ENCODE results near the gene FUCA2.

FUCA2 gene, protein sequence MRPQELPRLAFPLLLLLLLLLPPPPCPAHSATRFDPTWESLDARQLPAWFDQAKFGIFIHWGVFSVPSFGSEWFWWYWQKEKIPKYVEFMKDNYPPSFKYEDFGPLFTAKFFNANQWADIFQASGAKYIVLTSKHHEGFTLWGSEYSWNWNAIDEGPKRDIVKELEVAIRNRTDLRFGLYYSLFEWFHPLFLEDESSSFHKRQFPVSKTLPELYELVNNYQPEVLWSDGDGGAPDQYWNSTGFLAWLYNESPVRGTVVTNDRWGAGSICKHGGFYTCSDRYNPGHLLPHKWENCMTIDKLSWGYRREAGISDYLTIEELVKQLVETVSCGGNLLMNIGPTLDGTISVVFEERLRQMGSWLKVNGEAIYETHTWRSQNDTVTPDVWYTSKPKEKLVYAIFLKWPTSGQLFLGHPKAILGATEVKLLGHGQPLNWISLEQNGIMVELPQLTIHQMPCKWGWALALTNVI

DNA sequence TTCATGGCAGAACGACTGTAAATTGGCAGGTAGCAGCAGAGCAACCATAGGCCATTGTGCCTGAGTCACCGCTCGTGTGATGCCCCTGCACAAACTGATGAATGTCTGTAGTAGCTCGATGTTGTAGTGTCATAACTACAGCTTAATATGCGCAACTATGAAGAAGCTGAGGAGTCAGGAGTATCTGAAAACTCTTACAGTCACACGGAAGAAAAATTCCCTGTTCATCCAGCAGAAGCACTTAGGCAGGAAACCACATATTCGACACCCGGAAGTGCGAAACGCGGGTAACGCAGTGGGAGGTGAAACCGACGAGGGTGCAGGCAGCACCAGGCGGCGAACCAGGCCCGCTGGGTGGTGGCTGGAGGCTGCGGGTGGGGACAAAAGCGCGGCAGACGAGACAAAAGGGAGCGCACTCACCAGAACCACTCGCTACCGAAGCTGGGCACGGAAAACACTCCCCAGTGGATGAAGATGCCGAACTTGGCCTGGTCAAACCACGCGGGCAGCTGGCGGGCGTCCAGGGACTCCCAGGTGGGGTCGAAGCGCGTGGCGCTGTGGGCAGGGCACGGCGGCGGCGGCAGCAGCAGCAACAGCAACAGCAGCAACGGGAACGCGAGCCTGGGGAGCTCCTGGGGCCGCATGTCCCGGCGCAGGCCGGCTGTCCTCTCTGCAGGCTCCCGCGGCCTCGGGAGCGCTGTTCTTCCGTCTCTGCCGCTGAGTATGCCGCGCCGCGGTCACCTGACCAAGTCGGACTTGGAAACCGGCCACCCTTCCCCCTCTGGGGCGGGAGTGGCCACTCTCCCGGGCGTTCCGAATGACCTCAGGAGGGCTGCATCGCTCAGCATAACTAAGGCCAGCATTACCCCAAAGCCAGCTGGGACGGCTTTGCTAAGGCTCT lies at the start of gene FUCA2:
Gene FUCA2, minus strand, starts transcription at position 730 of the 901 bp plus-strand sequence. Its CDS starts 86 bp downstream, at position 644.
- DNase-seq (ENCODE audit: low read depth): peak; percentile 84

- no peak for DNase-seq (ENCODE audit: low read depth)
Measured at GRCh38 chr6:143561105-143561704, 49.7 kb upstream of the FUCA2 start.

GRCh38 chr6:143559051-143559660 lies 47.6 kb upstream of the FUCA2 start:
- no peak for DNase-seq (ENCODE audit: low read depth)

DNA sequence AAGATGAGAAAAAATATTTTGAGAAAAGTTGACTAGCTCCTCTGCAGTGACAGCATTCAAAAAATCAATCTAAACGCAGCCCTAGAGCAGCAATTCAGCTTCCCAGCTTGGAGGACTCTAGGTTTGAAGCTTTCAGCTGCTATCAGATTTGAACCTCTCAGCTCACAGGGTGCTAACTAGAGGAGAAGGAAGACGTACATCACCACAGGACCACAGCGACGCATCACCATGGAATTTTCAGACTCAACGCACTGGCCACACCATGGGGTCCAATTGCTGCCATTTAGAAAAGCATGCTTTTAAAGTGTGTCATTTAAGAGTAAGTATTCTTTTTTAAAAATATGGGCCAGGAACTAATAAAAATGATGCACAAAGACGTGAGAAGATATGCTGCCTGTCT lies 45.0 kb upstream of the FUCA2 start:
- peak; percentile 89 for DNase-seq (ENCODE audit: low read depth)

- no peak for DNase-seq (ENCODE audit: low read depth)
Measured at GRCh38 chr6:143555582-143555981, 44.1 kb upstream of the FUCA2 start.

- no peak for DNase-seq (ENCODE audit: low read depth)
Measured at GRCh38 chr6:143555071-143555492, 43.6 kb upstream of the FUCA2 start.

DNA sequence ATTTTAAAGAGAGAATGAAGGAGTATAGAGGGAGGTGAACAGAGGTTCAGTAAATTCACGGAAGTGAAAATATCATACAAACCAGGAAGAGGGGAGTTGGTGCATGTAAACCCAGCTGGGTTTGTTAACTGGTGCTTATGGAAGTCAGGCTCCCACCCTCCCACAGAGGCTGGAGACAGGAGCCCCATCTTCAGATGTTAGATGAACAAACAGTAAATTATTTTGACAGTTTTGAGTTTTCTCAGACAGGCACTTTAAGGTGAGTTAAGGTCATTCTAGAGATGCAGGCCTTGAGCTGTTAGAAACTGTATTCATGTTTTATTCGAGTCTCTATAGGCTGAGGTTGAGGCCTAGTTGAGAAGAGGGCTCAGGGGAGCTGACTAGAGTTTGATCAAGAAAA lies 41.8 kb upstream of the FUCA2 start:
- no peak for DNase-seq (ENCODE audit: low read depth)

- no peak for DNase-seq (ENCODE audit: low read depth)
Measured at GRCh38 chr6:143549949-143550268, 38.4 kb upstream of the FUCA2 start.

GRCh38 chr6:143549221-143549948 lies 37.9 kb upstream of the FUCA2 start:
- no peak for DNase-seq (ENCODE audit: low read depth)

GRCh38 chr6:143546599-143546998 lies 35.1 kb upstream of the FUCA2 start:
- DNase-seq (ENCODE audit: low read depth): no peak

DNA sequence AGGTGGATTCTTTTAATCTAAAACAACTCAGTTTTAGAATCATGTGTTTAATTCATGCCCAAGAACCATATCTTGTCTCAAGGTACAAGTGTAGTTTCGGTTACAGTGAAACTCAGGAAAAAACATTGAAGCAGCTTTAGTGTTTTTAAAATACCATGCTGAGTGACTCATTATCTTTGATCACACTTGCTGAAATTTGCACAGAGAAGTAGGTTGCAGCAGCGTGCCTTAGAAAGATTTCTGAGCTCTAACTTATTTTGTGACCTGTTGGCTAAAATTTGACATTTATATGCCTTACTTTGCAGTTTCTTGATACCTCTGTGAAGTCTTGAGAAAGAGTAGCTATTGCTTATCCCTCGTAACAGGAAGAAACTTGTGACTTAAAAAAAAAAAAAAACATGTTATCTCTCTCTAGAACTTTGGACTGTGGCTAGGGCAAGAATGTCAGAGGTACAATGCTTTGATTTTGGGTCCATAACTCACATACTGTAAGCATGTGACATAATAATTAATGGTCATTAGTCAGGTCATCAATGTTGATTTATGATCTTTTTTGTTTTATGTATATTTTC lies 34.5 kb upstream of the FUCA2 start:
- DNase-seq (ENCODE audit: low read depth): no peak

DNA sequence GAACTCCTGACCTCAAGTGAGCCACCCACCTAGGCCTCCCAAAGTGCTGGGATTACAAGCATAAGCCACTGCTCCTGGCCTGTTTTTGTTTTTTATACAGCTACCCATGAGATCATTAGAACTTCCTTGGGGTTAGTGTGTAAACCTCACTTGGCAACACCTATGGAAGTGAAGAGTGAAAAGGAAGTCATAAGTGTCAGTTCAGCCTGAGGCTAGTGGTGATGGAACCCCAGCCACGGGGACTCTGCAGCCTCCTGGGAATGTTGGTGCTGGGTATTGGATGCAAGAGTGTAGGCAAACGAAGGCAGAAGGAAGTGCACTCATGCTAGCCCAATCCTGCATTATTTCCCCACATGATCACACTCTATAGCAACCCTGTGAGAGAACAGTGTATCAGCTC lies 33.6 kb upstream of the FUCA2 start:
- no peak for DNase-seq (ENCODE audit: low read depth)

DNA sequence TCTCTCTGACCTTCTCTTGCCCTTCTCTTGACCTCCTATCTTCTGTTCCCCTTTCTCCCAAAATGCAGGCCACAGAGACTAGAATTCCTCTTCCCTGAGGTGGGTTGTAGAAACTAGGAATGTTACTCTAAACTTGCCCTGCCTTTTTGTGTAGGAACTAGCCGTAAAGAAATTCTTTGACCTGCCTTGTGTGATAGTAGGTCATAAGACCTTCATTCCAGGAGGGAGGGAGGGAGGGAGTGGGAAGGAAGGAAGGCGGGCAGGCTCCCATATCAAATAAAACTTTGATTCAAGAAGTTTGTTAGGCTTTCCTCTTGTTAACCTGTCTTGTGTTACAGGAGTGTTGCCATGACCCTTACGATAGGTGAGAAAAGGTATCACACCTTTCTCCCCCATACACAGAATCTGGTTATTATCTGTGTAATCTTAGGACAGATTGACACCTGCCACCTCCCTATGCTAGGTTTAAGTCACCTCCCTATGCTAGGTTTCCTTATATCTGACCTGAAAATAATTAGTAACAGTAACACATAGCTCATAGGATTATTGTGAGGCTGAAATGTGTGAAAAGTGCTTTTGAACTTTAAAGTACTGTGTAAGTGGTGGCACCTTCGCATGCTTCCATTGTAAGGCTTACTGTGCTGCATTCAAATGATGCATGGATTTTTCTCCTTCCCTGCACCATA lies 32.6 kb upstream of the FUCA2 start:
- DNase-seq (ENCODE audit: low read depth): no peak

- DNase-seq (ENCODE audit: low read depth): no peak
Measured at GRCh38 chr6:143543435-143543834, 31.9 kb upstream of the FUCA2 start.

- DNase-seq (ENCODE audit: low read depth): no peak
Measured at GRCh38 chr6:143542888-143543287, 31.4 kb upstream of the FUCA2 start.

DNA sequence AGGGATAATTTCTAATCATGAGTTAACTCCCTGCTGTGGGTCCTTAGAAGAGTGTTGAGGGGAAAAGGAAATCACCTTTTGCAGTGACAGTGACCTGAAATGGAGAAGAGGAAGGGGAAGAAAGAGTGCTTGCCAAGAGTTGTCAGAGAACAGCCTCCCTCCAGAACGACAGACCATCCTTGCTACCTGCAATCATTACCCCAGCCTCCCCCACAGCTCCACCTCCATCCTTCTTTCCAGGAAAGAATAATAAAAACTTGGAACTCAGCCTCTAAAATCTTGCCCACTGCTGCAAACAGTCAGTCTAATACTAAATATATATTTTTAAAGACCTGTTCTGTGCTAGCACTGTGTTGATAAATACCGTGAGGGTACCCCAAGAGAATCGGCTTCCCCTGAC lies 28.7 kb upstream of the FUCA2 start:
- no peak for DNase-seq (ENCODE audit: low read depth)

DNA sequence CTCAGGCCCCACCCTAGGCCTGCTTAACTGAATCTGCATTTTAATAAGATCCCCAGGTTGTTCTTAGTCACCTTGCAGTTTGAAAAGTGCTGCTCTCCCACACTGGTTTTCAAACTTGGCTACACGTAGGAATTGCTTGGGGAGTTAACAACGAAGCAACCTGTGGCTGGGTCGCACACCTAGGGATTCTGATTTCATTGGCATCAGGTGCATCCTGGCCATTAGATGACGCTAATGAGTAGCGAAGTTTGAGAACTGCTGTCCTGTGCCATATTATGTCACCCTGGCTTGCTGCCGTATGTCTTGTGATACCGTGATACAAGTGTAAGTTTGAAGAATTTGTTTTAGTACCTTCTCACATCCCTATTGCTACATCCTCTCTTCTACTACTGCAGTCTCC lies 28.2 kb upstream of the FUCA2 start:
- no peak for DNase-seq (ENCODE audit: low read depth)

DNA sequence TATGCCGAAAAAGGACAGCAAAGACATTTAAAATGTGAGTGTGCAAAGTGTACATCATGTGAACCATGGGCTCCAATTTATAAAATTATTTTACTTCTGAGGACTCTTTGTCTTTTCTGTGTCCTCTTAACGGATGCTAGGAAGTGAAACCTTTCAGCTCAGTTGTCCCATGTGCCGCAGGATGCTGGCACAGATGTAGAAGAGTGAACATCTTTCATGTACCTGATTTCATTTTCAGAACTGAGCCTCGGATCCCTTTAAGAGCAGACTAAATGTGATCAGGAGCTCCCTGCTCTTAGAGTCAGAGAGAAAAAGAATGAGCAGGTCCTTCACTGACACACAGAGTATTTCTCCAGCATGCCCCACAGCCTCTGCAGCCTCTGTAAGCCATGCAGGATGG lies 27.6 kb upstream of the FUCA2 start:
- no peak for DNase-seq (ENCODE audit: low read depth)

- no peak for DNase-seq (ENCODE audit: low read depth)
Measured at GRCh38 chr6:143538374-143538773, 26.9 kb upstream of the FUCA2 start.

DNA sequence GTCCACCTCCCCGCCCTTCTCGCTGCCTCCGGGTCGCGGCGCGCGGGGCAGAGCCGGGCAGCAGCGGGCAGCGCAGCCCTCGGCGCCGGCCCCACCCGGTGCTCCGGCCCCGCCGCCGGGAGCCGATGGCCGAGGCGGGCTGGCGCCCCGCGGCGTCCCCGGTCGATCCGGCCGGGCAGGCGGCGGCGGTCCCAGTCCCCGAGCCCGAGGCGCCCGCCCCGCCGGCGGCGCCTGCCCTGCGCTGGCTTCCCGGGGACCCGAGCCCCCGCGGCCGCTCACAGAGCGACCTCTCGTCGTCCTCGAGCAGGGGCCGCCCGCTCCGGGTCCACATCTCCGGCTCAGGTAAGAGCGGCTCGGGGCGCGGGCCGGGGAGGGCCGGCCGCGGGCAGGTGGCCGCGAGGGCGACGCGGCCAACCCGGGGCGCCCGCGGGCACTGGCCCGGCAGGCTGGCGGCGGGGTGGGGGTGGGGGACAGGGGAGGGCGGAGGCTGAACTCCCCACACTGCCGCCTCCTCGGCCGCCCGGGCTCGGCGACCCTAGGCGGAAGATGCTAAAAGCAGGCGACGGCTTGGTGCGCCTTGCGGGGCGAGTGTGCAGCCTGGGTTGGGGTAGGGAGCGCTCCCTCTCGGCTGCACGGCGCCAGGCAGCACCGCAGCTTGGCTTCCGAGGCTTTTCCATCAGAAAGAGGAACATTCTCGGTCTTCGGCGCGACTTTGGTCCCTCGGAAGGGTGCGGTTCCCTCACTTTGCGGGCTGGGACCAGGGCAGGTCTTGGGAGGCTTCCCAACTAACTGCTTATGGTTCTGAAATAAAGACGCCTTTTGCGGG lies 25.6 kb upstream of the FUCA2 start:
- no peak for DNase-seq (ENCODE audit: low read depth)

All from GM04504 (cell line).